Suppressor macrophage treated with lipopolysaccharide for 1 hour (primary cell): ENCODE measurements around the gene GAS1.

Experiments
- DNase-seq, 3 donors: peaks; one replicate each; pipeline ENCODE4 v3.0.0-alpha.2; 2020 to 2022

GAS1 gene

DNA sequence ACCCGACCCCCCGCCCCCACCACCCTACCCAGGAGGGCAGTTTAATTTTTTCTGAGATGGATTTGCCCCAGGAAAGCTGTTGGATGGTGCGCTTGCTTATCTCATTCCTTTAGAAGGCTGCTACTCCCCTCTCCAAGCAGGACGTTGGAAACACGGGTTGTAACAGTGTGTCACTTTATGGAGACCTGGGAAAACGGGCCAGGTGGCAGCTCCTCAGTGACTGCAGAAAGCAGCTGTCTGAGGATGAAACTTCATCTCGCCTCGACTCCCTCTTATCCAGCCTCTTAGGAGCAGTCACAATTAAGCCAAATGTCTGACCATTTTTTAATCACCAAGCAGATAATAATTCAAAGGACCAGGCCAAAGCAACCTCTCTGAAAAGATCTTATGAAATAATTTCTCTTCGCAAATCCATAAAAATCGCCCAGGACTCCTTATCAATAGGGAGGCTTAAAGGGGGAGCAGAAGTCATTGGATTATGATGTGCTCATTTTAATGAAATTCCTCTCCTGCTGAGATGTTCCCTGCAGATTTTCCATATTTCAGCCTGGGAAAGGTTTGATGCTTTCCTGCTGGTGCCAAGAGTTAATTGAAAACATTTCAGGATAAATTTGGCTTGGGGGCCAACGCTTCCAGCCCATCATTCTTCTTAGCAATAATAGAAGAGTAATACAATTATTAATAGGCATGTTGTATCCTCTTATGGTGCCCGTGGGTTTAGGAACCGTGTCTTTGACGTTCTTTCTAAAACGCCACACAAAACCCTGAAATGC, 26.0 kb downstream of the GAS1 start:
- DNase-seq, result no peak

DNA sequence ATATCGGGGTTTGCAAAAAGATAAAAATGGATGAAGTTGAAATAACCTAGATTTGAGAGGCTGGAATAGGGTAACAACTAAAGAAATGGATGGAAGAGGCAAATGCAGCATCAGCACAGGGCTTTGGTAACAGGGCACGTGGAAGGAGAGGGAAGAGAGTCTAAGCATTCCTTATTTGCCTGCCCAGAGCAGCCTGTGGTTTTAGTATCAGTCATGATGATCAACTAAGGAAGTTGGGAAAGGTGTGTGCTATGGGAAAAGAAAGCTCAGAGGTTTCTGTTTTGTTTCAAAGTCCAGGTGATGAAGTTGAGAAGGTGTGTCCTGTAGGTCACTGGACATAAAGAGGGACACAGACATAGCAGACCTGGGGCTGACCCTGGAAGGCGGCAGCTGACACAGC, 28.8 kb downstream of the GAS1 start:
- DNase-seq, result no peak

GRCh38 chr9:86912210-86912609, 35.1 kb downstream of the GAS1 start:
- DNase-seq, result no peak

DNA sequence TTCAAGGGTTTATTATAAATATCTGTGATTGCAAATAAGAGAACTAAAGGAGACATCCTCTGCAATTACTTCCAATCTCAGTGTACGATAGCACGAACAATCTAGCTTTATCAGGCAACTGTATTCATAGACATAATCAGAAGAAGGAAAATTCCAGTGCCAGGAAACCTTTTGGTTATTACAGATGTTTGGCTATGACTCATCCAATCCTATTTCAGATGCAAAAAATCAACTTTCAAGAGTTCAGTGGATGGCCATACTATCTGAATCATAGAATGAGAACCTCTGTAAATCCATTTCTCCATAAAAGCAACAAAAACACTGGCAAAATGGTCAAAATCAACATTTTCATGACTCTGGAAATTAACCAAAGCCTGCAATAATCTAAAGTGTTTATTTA, 37.9 kb downstream of the GAS1 start:
- no peak for DNase-seq

DNA sequence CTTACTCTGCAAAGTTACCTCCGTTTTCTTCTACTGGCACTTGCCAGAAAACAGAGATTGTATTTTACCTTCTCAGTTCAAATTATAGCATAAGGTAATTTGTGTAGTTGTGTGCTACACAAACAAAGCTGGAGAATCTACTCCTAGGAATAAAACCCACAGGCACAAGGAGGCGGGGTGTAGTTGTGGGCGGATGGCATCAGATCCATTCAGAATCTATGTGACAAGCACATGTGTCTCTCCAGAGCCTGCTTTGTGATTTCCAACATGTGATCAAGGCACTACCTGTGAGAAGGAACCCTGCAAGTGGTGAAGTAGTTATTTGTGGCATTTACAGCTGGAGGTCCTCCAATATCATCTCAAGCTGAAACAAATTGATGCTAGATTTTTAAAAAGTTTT, 39.0 kb downstream of the GAS1 start:
- DNase-seq, result no peak

- no peak for DNase-seq
Measured at GRCh38 chr9:86907346-86907745, 40.0 kb downstream of the GAS1 start.

DNA sequence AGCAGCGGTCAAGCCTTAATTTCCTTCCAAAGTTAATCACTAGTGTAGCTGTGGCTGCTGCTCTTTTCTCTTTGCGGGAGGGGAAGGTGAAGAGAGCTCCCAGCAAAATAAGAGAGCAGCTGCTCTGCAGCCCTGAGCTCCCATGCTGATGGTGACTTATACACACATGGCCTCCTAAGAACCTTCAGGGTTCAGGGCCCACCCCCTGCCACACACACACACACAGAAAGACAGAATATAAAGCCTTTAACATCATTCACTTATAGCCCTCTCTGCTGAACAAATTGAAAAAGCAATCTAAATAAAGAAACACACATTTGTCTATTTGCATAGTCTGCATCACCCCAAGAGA, 43.6 kb downstream of the GAS1 start:
- no peak for DNase-seq

- no peak for DNase-seq
Measured at GRCh38 chr9:86902991-86903733, 44.1 kb downstream of the GAS1 start.

DNA sequence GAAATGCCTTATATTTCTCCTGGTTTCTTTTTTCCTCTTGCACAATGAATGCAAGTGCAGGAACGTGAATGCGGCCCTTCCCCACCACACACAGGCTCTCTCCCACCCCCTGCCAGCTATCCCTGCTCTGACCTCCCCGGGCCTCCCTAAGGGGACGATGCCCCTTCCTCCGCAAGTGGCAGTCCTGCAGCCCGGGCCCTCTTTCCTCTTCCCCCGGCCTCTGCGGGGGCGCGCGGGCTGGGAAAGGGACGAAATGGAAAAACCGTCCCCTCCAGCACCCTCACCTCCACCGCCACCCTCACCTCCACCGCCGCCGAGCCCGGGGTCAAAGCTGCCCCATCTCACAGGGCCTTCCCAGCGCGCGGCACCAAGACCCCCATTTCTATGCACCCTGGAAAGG, 44.7 kb downstream of the GAS1 start:
- no peak for DNase-seq

DNA sequence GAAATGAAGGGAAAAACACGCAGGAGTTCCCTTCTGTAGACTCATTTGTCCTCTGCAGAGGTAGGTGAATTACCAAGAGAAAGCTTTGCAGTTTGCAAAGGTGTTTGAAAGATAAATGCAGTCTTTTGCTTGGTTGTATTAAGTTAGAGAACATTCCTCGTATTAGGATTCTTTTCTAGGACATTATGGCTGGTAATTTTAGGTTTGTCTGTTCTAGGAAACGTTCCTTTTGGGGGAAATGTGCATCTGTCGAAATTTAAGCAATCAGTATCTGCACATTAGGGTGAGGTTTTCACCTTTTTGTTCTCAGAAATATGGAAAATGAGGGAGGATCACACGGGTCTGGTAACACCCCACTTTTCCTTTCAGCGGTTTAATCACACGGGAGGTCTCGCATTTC, 45.1 kb downstream of the GAS1 start:
- no peak for DNase-seq

GRCh38 chr9:86901511-86901910, 45.8 kb downstream of the GAS1 start:
- DNase-seq, result no peak
